ENCODE measurements around the gene TXNDC12. TPM values are rescaled to one million over a fixed set of nuclear protein-coding genes. Genes with fewer than 3 reads are reported as not detected.
"Not testable (repeated sequence)": the region's sequence is repeated elsewhere in the genome, so short reads cannot be mapped to it uniquely, and the experiment has no call there.

TXNDC12 gene
- total and polyA plus RNA-seq, 2 experiments from 2014 or later = 81.0 to 91.1 TPM

GRCh38 chr1:52055866-52056162 lies 823 bp upstream of the TXNDC12 start:
- no peak for DNase-seq (ENCODE audit: low spot score)
- peaks cover 31% of the 10 kb centered on the region for H4K20me1 ChIP-seq (ENCODE audit: insufficient read depth, poor library complexity, severe bottlenecking)
- H2AFZ ChIP-seq = peak overlapping the region; percentile 60
- H3K27ac ChIP-seq = peak overlapping the region; percentile 92
- H3K36me3 ChIP-seq (replicated peaks; ENCODE audit: insufficient read depth, low read depth) = no peaks in the 10 kb centered on the region
- H3K27me3 ChIP-seq = no peaks in the 10 kb centered on the region
- no peaks in the 10 kb centered on the region for H3K9me2 ChIP-seq (replicated peaks; ENCODE audit: insufficient read depth)
- WGBS (ENCODE audit: low lambda C conversion rate, missing lambda C conversion rate) = 1% methylated on average over 12 of the region's 12 CpGs
- peak overlapping the region; percentile 86 for H3K4me2 ChIP-seq
- TF ChIP-seq EZH2 (IDR thresholded peaks at IDR 0.05; ENCODE audit: borderline replicate concordance) = no peak
- TF ChIP-seq CTCF (IDR thresholded peaks at IDR 0.05; ENCODE audit: poor library complexity) = no peak
- no peak for TF ChIP-seq EZH2phosphoT487 (IDR thresholded peaks at IDR 0.05; ENCODE audit: low read depth, severe bottlenecking, unreplicated experiment)
- peak overlapping the region; percentile 59 for H3K4me3 ChIP-seq
- H3K9me3 ChIP-seq (ENCODE audit: low read depth) = no peaks in the 10 kb centered on the region
- peaks cover 20% of the 10 kb centered on the region for H3K4me1 ChIP-seq (ENCODE audit: insufficient read depth)
- H3K79me2 ChIP-seq = peaks cover 86% of the 10 kb centered on the region

GRCh38 chr1:52054496-52055065 lies 410 bp downstream of the TXNDC12 start:
- 2% methylated on average over 13 of the region's 13 CpGs for WGBS (ENCODE audit: low lambda C conversion rate, missing lambda C conversion rate)
- Histone ChIP-seq H2AFZ (peak overlapping the region; percentile 60), H3K9me3 (ENCODE audit: low read depth) (no peaks in the 10 kb centered on the region), H3K4me3 (peak overlapping the region; percentile 59), H3K79me2 (peaks cover 86% of the 10 kb centered on the region), H3K4me1 (ENCODE audit: insufficient read depth) (peaks cover 20% of the 10 kb centered on the region), H3K4me2 (peak overlapping the region; percentile 86), H3K27ac (peak overlapping the region; percentile 92), H3K27me3 (no peaks in the 10 kb centered on the region), H3K36me3 (replicated peaks; ENCODE audit: insufficient read depth, low read depth) (no peaks in the 10 kb centered on the region), H4K20me1 (ENCODE audit: insufficient read depth, poor library complexity, severe bottlenecking) (peaks cover 24% of the 10 kb centered on the region), H3K9me2 (replicated peaks; ENCODE audit: insufficient read depth) (no peaks in the 10 kb centered on the region)
- DNase-seq (ENCODE audit: low spot score) = peak; percentile 5
- no peak for TF ChIP-seq EZH2phosphoT487 (IDR thresholded peaks at IDR 0.05; ENCODE audit: low read depth, severe bottlenecking, unreplicated experiment)
- TF ChIP-seq CTCF (IDR thresholded peaks at IDR 0.05; ENCODE audit: poor library complexity) = no peak
- TF ChIP-seq EZH2 (IDR thresholded peaks at IDR 0.05; ENCODE audit: borderline replicate concordance) = no peak

- Histone ChIP-seq H3K79me2 (peaks cover 86% of the 10 kb centered on the region), H3K4me3 (peak overlapping the region; percentile 59), H4K20me1 (ENCODE audit: insufficient read depth, poor library complexity, severe bottlenecking) (peaks cover 19% of the 10 kb centered on the region), H3K4me1 (ENCODE audit: insufficient read depth) (peaks cover 20% of the 10 kb centered on the region), H3K27me3 (no peaks in the 10 kb centered on the region), H3K4me2 (peak overlapping the region; percentile 86), H3K36me3 (replicated peaks; ENCODE audit: insufficient read depth, low read depth) (no peaks in the 10 kb centered on the region), H2AFZ (no peak overlapping the region), H3K9me3 (ENCODE audit: low read depth) (no peaks in the 10 kb centered on the region), H3K9me2 (replicated peaks; ENCODE audit: insufficient read depth) (no peaks in the 10 kb centered on the region), H3K27ac (no peak overlapping the region)
- no peak for DNase-seq (ENCODE audit: low spot score)
- 100% methylated on average over 1 of the region's 1 CpG for WGBS (ENCODE audit: low lambda C conversion rate, missing lambda C conversion rate)
- TF ChIP-seq EZH2 (IDR thresholded peaks at IDR 0.05; ENCODE audit: borderline replicate concordance) (no peak), EZH2phosphoT487 (IDR thresholded peaks at IDR 0.05; ENCODE audit: low read depth, severe bottlenecking, unreplicated experiment) (no peak), CTCF (IDR thresholded peaks at IDR 0.05; ENCODE audit: poor library complexity) (no peak)
Observed at GRCh38 chr1:52053862-52054261, 1.1 kb downstream of the TXNDC12 start.

GRCh38 chr1:52049337-52049736 lies 5.7 kb downstream of the TXNDC12 start:
- H3K4me1 ChIP-seq (ENCODE audit: insufficient read depth); H4K20me1 ChIP-seq (ENCODE audit: insufficient read depth, poor library complexity, severe bottlenecking); H3K27ac ChIP-seq; H3K9me3 ChIP-seq (ENCODE audit: low read depth); H3K36me3 ChIP-seq (replicated peaks; ENCODE audit: insufficient read depth, low read depth); H3K27me3 ChIP-seq; H3K9me2 ChIP-seq (replicated peaks; ENCODE audit: insufficient read depth); H3K4me3 ChIP-seq; H3K4me2 ChIP-seq; H2AFZ ChIP-seq; DNase-seq (ENCODE audit: low spot score): not testable (repeated sequence)
- H3K79me2 ChIP-seq = peaks cover 97% of the 10 kb centered on the region
- WGBS (ENCODE audit: low lambda C conversion rate, missing lambda C conversion rate) = 94% methylated on average over 4 of the region's 4 CpGs

GRCh38 chr1:52045666-52046195 lies 9.3 kb downstream of the TXNDC12 start:
- H3K79me2 ChIP-seq = peaks cover 78% of the 10 kb centered on the region
- not testable (repeated sequence) for H3K4me1 ChIP-seq (ENCODE audit: insufficient read depth); H3K9me3 ChIP-seq (ENCODE audit: low read depth); H3K27ac ChIP-seq; H3K36me3 ChIP-seq (replicated peaks; ENCODE audit: insufficient read depth, low read depth); H3K9me2 ChIP-seq (replicated peaks; ENCODE audit: insufficient read depth); H3K4me2 ChIP-seq; H3K4me3 ChIP-seq; H2AFZ ChIP-seq; DNase-seq (ENCODE audit: low spot score); H4K20me1 ChIP-seq (ENCODE audit: insufficient read depth, poor library complexity, severe bottlenecking); H3K27me3 ChIP-seq
- WGBS (ENCODE audit: low lambda C conversion rate, missing lambda C conversion rate) = 96% methylated on average over 4 of the region's 4 CpGs
